ENCODE measurements around the gene ARID3B.

DNA sequence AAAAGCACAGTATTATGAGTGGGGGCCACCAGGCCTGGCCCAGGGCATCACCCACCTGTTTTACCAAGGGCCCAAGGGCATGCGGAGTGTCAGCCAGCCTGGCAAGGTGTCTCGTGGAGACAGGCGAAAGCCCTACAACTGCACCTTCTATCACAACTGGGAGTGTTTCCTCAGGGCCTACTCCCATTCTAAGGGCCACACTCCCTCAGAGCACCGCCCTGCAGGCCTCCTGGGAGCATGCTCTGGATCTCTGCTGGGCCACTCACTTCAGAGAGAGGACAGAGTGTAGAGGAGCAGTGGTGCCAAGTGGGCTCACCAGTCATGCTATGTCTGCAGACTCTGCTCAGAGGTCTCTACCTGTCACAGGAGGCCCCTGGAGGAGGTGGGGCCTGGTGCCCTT lies 53.4 kb downstream of the ARID3B start:
- TF ChIP-seq POLR2AphosphoS5 (IDR thresholded peaks at IDR 0.05; ENCODE audit: low read depth, low read length) (no peak), TAF1 (IDR thresholded peaks at IDR 0.05; ENCODE audit: borderline replicate concordance, insufficient read depth, low read length) (no peak), SIN3A (IDR thresholded peaks at IDR 0.05; ENCODE audit: borderline replicate concordance, insufficient read depth, low read length) (no peak)
